ENCODE data around the gene TDRD3.
"Not testable (repeated sequence)": the region's sequence is repeated elsewhere in the genome, so short reads cannot be mapped to it uniquely, and the experiment has no call there.

The TDRD3 gene

DNA sequence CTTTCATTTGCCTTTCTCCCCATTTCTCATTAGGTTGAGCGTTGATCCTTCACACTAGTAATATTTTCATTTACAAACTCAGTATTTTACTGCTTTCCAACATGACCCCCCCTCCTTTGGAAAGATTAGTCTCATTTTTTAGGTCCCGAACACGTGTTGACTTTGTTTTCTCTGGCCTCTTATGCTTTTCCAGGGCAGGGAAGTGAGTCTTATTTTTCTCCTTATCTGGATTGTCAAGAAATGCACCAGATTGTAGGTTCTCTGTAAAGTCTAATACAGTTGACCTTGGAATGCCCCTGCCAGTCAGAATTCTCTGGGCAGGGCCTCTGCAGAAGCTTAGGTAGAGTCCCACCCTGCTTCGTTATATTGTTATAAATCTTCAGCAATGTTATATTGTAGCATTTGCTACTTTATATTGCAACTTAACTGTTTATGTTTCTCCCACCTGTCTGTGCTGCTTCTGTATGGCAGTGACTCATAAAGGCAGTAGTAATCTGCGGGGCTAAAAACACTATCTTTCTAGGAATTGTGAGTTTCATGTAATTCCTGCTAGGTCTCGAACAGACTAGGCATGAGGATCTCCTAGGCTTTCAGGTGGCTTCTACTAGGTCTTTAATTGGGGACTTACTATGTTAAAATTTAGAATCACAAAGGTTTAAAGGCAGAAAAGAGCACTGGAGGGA, 2.0 kb downstream of the TDRD3 start:
- DNase-seq, result no peak

GRCh38 chr13:60402022-60402421, 5.0 kb downstream of the TDRD3 start:
- DNase-seq, result no peak

GRCh38 chr13:60407095-60407494, 10.1 kb downstream of the TDRD3 start:
- no peak for DNase-seq

DNA sequence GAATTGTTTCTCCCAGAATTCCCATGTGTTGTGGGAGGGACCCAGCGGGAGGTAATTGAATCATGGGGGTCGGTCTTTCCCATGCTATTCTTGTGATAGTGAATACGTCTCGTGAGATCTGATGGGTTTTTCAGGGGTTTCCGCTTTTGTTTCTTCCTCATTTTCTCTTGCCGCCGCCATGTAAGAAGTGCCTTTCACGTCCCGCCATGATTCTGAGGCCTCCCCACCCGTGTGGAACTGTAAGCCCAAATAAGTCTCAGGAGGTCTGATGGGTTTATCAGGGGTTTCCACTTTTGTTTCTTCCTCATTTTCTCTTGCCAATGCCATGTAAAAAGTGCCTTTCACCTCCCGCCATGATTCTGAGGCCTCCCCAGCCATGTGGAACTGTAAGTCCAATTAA, 10.8 kb downstream of the TDRD3 start:
- DNase-seq, result not testable (repeated sequence)

DNA sequence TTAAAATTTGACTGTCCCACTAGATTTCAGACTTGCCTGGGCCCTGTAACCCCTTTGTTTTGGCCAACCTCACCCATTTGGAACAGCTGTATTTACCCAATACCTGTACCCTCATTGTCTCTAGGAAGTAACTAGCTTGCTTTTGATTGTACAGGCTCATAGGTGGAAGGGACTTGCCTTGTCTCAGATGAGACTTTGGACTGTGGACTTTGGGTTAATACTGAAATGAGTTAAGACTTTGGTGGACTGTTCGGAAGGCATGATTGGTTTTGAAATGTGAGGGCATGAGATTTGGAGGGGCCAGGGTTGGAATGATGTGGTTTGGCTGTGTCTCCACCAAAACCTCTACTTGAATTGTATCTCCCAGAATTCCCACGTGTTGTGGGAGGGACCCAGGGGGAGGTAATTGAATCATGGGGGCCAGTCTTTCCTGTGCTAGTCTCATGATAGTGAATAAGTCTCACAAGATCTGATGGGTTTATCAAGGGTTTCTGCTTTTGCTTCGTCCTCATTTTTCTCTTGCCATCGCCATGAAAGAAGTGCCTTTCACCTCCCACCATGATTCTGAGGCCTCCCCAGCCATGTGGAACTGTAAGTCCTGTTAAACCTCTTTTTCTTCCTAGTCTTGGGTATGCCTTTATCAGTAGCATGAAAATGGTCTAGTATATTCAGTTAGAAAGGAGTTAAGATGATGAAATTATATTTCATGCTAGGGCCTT, 12.7 kb downstream of the TDRD3 start:
- DNase-seq, result not testable (repeated sequence)

- DNase-seq, result no peak
Observed at GRCh38 chr13:60410299-60410698, 13.3 kb downstream of the TDRD3 start.

DNA sequence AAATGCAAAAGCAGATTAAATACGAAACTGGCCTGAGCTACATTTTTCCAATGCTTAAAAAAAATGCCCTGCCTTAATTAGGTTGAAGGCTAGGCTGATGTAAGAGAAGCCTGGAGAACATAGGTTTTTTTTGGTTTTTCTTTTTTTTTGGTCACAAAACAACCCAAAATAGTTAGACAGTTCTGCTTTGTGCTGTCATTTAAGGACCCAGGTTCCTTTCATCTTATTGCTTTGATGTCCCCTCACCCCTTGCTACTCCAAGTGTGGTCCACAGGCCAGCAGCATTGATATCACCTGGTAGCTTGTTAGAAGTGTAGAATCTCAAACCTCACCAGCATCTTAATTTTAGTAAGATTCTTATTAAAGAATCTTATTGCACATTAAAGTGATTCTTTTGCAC, 14.4 kb downstream of the TDRD3 start:
- DNase-seq, result no peak

DNA sequence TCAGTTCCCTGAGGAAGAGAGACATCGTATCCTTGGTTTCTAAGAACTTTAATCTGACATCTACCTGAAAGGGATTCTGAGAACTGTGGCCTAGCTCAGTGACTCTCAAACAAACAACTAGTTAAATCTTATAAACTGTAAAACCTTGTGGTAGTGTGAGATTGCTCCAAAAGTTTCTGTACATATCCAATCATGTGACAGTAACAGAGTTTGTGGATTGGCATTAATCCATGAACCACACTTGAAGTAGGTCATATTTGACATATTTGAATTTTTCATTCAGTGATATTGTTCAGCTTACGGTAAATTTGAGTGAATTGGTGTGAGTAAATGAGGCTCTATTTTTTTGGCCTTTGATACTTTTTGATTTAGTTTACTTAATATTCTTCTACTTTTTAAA, 15.0 kb downstream of the TDRD3 start:
- DNase-seq, result no peak

DNA sequence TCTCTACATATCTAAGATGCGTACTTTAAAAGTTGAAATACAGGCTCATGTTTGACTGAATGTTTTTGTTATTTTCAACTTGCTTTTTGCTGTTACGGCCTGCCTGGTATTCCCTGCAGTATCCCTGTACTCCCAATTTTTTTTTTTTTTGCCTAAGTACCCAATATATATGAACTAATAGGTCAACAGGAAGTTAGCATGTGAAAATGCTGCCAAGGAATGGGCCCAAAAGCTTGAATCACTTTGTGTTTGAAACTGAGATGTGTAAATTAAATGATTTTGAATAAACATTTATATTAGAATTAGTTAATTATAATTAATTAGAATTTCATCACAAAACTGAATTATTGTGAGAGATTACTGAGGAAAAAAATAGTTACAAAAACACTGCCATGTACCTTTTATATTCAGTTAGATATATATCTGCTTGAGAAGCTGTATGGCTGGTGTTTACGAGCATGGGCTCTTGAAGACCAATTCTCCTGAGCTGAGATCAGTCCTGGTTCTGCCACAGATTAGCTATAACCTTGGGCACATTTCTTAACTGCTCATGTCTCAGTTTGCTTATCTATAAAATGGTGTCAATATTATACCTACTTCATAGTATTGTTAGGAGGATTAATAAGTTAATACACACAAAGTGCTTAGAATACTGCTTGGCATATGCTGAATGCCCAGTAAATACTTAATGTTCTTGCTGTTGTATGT, 16.0 kb downstream of the TDRD3 start:
- no peak for DNase-seq

DNA sequence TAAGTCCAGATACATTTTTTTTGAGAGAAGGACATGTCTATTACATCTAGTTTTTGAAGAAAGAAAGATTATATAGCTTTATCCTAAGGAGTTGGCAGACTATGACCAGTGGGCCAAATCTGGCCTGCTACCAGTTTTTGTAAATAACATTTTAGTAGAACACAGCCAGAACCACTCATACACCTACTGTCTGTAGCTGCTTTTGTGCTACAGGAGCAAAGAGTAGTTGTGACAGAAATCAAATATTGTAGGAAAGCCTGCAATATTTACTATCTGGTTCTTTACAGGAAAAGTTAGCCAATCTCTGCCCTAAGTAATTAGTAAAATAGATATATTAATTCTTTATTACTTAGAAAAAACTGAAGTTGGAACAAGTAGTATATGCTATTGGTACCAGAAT, 17.2 kb downstream of the TDRD3 start:
- DNase-seq, result no peak

GRCh38 chr13:60417734-60418133, 20.7 kb downstream of the TDRD3 start:
- no peak for DNase-seq

DNA sequence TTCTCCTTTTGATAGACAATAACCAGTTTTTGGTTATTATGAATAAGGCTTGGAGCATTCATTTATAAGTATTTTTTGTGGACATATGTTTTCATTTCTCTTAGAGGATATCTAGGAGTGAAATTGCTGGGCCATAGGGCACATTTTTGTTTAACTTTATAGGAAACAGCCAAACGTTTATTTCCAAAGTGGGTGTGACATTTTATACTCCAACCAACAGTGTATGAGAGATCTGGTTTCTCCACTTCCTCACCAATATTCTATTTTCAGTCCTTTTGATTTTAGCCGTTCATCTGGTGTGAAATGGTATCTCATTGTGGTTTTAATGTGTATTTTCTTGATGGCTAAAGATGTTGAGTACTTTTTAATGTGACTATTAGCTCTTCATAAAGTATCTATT, 21.9 kb downstream of the TDRD3 start:
- no peak for DNase-seq

DNA sequence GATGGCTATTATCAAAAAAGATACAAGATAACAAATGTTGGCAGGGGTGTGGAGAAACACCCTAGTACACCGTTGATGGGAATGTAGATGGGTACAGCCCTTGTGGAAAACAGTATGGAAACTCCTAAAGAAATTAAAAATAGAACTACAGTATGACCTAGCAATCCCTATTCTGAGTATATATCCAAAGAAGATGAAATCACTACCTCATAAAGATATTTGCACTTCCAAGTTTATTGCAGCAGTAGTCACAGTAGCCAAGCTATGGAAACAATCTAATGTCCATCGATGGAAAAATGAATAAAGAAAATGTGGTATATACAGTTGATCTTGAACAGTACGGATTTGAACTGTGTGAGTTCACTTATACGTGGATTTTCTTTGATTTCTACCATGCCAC, 28.3 kb downstream of the TDRD3 start:
- DNase-seq, result no peak

DNA sequence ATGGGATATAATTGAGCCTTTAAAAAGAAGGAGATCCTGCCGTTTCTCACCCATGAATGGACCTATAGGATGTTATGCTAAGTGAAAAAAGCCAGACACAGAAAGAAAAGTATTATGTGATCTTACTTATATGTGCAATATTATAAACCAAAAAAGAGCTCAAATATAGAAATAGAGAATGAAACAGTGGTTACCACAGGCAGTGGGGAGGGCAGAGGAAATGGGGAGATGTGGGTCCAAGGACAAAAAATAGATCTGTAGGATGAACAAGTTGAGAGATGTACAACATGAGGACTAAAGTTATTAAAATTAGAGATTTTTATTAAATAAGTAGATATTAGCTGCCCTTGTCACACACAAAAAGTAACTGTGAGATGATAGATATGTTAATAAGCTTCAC, 29.1 kb downstream of the TDRD3 start:
- DNase-seq, result no peak

DNA sequence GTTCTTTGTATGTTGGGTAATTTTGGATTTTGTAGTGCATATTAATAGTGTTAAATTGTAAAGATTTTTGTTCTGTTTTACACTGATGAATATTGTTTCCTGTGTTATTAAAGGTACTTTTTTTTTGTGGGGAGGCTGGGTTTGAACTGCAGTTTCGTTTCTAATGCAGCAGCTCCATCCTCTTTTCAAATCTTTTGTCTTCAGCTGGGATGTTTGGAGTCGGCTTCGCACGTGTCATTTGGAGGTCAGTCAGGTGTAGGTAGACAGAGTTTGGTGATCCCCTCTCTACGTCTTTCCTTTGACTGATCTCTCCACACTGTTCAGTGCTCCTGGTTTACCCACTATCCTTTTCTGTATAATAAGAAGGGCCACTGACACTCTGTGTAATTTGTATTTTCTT, 30.3 kb downstream of the TDRD3 start:
- DNase-seq, result no peak

DNA sequence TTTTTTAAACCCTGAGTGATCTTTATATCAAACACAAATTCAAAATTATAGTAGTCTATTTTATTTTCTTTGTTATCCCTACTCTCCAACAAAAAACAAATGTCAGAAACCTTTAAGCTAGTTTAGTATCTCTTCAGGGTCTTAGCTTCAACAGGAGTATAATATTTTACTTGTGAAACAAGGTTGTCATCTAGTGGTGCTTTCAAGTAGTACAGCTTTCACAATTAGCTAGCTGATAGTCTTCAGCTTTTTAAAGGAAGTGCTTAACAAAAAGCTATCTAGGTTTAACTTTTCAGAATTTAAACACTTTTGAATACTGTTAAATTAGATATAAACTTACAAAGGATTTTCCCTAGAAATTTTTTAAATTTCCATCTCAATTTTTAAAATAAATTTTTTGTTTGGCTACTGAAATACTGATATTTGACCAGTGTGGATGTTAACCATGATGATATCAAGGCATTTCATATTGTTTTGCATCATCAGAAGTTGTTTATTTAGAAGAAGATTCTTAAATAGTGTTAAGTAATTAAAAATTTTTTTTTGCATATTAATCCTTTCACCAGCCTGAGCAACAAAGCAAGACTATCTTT, 34.2 kb downstream of the TDRD3 start:
- peak; percentile 8 for DNase-seq

- DNase-seq, result no peak
Observed at GRCh38 chr13:60433505-60433904, 36.5 kb downstream of the TDRD3 start.

DNA sequence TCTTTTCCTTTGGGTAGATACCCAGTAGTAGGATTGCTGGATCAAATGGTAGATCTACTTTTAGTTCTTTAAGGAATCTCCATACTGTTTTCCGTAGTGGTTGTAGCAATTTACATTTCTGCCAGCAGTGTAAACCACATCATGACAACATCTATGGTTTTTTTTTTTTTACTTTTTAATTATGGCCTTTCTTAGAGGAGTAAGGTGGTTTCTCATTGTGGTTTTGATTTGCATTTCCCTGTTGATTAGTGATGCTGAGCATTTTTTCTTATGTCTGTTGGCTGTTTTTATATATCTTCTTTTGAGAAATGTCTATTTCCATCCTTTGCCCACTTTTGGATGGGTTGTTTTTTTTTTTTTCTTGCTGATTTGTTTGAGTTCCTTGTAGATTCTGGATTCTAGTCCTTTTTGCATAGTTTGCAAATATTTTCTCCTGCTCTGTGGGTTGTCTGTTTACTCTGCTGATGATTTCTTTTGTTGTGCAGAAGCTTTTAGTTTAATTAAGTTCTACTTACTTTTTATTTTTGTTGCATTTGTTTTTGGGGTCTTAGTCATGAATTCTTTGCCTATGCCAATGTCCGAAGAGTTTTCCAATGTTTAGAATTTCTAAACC, 38.8 kb downstream of the TDRD3 start:
- DNase-seq, result no peak

DNA sequence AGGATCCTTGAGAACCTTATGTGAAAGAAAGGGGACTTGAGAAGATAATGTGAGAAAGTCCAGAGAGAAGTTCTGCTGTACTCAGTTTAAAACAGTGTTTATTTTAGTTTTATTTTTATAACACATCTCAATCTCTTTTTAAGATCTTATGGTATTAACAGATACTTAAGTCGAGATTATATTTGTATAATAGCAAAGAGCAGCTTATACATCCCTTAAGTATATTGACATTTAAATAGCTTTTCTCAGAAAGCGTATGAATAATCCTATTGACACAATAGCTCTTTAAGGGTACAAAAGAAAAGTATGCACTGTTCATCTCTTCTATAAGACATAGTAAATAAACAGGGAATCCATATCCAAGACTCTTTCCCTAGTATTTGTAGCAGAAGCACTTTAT, 42.2 kb downstream of the TDRD3 start:
- DNase-seq, result no peak

DNA sequence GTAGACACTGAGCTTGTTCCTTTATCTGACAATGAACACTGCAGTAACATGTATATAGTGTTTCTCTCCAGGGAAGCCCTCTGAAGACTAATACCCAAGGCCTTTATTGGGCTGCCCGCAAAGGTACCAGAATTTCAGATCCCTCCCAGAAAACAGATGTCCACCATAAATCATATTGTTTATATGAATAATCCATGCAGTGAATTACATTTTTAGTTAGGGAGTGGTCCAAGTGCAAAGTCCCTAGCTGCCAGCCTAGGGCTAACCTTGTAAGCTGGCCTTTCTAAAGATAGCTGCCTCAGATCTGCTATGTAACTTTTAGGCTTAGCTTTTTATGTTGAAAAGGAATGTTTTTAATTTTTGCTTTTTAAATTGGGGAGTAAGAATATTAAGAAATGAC, 44.7 kb downstream of the TDRD3 start:
- no peak for DNase-seq

GRCh38 chr13:60448907-60449510, 52.0 kb downstream of the TDRD3 start:
- DNase-seq, result no peak

DNA sequence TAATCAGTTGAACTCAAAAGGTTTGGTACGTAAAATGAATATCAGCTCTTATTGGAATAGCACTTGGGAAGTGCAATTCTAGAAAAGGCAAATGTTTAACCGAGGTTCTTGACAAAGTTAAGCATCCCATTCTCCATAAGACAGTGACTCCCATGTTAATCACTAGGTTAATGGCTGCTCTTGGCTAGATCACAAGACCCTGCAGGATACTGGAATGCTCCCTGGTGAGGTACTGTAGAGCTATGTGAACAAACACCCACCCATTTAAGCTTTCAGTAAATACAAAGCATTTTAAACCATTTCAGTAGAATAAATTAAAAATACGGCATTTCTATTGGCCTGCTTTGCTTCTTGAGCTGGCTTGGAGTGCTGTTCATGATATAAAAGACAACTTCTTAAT, 56.5 kb downstream of the TDRD3 start:
- DNase-seq, result no peak

GRCh38 chr13:60454425-60454824, 57.4 kb downstream of the TDRD3 start:
- no peak for DNase-seq

All from NCI-H1436 treated with DMSO at 0.1 percent for 48 hours (cell line).